NCI-H69 (cell line): ENCODE results near the gene OR5B17.
"Not testable (repeated sequence)": the region's sequence is repeated elsewhere in the genome, so short reads cannot be mapped to it uniquely, and the experiment has no call there.

Experiments
- DNase-seq: peaks from one replicate; lab custom pipeline; 2025; lab: John Stamatoyannopoulos, UW

OR5B17 gene

DNA sequence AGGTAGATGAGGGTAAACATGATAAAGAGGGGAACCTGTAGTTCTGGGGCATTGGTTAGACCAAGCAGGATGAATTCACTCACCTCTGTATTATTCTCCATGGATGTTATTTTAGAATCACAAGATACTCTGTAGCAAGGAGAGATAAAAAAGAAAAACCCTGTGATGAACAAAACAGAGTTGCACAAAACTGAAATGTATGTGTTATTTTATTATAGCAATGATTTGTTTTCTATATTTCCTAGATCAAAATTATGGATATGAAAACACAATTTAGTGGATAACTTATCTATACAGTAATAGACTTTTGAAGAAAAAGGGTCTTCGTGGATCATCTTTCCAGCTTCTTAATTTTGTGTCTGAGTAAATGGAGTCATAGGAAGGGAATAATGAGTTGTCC is at the start of gene OR5B17:
Gene OR5B17, minus strand, starts transcription at position 101 of the 400 bp plus-strand sequence. Its CDS starts 0 bp downstream, at position 101.
- DNase-seq, result no peak

DNA sequence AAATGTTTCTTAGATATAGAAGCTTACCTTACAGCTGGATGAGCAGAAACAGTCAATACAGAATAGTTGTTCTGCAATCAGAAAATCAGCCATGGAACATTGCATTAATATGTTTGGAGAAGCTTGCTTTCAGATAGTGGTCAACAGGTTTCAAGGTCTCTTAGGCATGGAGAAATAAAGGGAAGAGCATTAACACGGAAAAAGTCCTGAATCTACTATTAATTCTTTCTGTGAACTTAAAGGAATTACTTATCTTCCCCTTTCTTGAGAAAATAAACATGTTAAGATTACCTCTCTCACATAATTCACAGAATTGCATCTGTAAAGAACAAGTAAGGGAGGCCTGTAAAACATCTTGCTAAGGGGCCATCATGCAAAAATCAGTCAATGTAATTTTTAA is 47.9 kb upstream of the OR5B17 start, which contains the start of gene OR5B3:
Gene OR5B3, minus strand, starts transcription at position 101 of the 400 bp plus-strand sequence. CDS start 3,465 bp downstream, outside the sequence.
- no peak for DNase-seq

DNA sequence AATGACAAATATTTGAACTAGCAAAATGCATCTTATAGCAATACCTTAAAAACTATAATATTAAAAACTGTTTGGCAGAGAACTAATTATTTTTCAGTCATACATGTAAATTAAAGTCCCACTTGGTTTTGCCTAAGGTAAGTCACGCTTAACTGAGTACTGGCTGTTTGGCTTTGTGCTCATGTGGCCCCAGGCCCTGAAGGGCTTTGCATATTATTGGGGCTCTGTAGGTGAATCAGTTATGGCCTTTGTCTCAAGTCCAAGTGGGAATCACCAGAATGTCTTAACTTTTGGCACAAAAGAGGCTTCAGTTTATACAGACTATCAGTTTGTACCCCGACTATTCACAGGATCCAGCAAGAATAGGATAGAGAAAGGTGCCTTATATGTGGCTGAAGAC is 40.8 kb upstream of the OR5B17 start:
- not testable (repeated sequence) for DNase-seq

DNA sequence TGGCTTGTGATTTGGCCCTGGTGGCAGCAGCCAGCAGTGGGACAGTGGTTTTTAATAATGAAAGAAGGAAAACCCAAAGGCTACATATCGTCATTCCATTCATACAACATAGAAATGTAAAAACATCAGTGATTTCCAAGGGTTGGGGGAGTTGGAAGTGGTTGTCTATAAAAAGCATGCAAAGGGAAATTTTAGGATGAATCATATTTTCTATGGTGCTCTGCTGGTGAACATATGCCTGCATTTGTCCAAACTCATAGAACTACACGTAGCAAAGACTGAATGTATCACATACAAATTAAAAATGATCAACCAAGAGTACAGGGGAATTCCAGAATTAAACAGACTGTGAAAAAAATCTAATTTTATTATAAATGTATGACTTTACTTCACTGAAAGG is 36.7 kb upstream of the OR5B17 start:
- DNase-seq, result no peak

DNA sequence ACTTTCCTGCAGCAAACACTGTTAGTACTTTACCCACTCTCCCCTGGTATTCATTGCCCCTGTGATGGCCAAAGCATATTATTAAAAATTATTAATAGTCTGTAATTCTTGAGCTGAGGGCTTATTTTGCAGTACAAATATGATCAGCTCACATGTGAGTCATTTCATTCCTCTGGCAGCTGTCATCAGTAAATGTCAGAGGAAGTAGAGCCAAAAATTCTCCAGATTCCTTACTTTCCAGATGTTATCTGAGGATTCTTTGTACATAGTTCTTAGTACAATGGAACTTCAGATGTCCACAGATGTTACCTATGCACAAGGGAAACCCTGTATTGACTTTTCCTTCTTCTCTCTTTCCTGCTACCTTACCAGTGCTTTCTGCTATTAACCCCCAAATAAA is 35.3 kb upstream of the OR5B17 start:
- no peak for DNase-seq

DNA sequence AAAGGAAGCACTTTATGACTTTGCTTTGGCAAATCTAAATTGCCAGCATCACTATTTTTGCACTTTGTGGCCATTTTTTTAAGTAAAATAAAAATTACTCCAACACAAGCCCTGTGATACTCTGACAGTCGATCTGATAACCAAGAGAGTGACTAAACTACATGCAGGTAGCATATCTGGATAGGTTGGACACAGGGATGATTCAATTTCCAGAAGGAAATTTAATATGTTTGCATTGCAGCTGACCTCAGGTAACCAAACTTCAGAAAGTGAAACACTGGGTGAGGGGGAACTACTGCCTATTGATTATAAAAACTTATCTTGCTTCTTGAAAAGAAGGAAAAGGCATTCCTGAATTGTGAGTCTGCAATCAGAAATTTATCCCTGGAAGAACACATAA is 33.9 kb upstream of the OR5B17 start:
- DNase-seq, result no peak

DNA sequence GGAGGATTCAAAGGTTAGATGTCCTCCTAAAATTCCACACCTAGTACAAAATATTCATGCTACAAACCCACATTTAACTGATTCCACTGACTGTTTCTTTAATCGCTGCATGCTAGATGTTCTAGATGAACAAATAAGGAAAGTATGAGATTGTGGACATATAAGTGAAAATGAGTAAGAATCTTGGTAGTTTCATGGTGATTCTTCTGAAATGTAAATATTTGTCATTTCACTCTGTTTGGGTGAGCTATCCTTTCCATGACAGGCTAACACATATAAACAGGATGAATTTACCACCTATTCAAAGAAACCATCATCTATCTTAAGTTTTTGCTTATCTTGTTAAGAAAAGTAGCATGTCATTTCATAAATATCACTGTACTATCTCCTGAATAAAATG is 33.0 kb upstream of the OR5B17 start:
- no peak for DNase-seq

DNA sequence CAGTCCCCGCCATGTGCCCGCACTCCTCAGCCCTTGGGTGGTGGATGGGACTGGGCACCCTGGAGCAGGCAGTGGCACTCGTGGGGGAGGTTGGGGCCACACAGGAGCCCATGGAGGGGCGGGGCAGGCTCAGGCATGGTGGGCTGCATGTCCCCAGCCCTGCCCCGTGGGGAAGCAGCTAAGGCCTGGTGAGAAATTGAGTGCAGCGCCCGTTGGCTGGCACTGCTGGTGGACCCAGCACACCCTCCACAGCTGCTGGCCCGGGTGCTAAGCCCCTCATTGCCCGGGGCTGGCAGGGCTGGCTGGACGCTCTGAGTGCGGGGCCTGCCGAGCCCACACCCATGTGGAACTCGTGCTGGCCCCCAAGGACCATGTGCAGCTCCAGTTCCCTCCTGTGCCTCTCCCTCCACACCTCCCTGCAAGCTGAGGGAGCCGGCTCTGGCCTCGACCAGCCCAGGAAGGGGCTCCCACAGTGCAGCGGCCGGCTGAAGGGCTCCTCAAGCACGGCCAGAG is 31.7 kb upstream of the OR5B17 start:
- DNase-seq, result no peak

DNA sequence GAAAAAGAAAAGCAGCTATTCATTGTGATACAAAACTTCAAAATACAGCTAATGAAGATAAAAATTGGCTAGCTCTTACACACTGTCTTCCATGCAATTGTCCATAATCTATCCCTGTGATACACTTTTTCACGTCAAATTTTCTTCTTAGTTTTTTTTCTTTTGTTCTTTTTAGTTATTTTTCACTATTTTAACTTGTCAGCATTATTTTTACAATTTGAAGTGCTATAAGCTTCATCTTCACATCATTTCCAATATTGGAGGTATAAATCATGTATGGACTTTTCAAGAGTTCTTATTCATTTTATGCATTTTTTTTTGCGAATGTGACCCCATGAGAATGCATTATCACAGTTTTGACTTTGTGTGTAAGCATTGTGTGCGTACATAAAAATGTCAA is 4.1 kb downstream of the OR5B17 start:
- DNase-seq, result no peak

DNA sequence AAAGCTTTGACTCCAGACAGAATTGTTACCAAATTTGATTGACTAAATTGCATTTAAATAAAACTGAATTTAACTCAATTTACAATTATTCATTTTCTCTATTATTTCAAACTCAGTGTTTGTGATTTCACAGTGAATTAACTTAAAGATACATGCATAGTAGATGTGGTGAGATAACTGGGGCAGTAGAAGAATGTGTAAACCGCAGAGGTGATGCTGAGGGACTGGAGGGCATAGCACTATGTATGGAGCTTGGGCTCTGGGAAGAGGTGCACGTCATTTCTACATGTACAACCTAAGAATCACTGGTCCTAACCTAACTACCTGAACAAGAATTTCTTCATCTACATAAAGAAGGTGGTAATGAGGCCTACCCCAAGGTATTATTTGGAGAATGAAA is 13.7 kb downstream of the OR5B17 start:
- no peak for DNase-seq

DNA sequence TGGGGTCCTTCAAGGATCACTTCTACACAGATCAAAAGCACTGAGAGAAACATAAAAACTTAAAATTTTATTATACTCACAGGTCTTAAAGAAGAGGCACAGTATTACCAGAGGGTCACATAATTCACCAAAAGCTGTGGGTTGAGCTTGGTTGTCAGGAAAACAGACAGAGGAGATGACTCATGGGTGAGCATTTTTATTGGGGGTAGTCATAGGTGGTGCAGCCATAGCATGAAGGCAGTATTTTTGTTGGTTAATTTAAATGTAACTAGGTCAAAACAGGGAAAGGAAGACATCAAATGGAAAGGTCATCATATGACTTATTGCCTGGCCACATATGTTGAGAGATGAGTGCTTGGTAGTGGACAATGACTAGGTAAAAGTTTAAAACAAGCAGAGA is 24.2 kb downstream of the OR5B17 start:
- no peak for DNase-seq

DNA sequence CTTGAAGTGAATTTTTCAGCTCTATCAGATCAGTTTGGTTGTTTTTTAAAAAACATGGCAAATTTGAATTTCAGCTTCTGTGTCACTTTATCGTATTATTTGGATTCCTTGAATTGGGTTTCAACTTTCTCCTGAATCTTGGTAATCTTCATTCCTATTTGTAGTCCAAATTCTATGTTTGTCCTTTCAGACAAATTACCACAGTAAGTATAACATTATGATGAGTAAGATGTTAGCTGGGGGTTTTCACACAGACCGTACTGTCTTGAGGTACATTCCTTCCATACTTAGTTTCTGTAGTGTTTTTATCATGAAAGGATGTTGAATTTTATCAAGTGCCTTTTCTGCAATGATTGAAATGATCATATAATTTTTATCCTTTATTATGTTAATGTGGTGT is 28.0 kb downstream of the OR5B17 start:
- DNase-seq, result no peak

DNA sequence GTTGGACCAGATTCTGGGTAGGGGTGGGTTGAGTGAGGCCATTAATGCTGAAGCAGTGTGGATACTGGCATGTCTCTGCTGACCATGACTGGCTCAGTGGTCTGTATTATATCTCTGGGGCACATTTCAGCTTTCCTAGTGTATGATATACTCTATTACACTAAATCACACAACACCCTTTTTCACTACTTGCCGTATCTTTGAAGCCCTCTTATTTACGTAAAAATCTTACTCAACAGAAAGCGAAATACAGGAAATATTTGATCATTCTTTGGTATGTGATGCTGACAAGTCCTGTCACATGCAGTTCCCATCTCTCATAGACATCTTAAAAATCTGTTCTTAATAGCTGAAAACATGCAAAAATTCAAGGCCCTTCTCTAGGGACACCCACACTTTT is 40.3 kb downstream of the OR5B17 start:
- no peak for DNase-seq

DNA sequence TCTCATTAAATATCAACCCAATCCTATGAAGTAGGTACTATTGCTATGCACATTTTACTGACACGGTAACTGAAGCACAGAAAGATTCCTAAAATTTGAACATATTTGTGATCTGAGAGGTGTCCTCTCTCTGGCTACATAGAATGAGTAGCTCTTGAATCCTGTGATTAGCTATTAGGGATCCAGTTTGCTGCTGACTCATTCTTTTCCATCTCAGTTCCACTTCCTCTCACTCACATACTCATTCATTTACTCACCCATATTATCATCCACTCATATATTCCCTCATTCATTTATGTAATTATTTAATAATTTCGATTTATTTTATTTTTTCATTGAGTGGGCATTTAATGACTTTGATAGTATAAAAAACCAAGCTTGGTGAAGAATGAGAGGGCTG is 42.7 kb downstream of the OR5B17 start:
- DNase-seq, result no peak
